CD4-positive, alpha-beta T cell treated with Interleukin-17A for 4 hours (primary cell): ENCODE measurements around the gene IL1RAPL1.

Experiments used
- DNase-seq: peaks from one replicate; pipeline ENCODE4 v3.0.0-alpha.2; 2020; ENCODE audit warnings: mixed read lengths

The IL1RAPL1 gene

GRCh38 chrX:29926659-29927058 lies 1339.4 kb downstream of the IL1RAPL1 start:
- no peak for DNase-seq

DNA sequence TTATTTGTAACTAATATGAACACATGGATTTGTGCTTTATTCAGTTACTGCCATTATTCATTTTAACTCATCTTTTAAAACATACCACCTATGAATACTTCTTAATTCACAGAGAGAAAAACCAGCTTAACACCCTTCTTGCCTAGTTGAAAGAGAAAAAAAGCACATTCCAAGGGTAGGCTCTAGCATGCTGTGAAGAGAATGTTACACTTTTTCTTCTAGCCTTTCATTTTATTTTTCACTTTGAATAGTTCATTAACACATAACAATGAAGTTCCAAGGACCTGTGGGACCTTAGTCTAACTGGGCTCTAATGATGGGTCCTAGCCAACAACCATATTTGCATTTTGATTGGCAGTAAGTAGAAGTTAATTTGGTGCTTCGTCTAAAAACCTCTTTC lies 1348.2 kb downstream of the IL1RAPL1 start:
- DNase-seq: no peak

DNA sequence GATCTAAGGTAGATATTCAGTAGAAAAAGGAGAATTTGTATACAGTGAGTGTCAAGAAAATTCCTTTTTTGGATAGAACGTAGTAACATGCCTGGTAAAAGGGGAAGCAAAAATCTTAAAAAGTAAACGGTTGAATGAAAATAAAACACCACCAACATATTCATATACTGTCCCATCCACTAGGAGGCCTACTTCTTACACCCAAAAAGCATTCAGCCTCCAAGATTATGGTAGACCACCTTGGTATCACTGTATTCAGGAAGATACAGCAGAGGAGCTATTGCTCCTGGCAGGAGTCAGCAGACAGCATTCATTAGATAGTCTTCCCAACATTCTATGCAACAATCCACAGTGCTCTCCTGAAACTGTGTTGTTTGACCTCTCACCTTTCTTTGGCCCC lies 1353.5 kb downstream of the IL1RAPL1 start:
- no peak for DNase-seq

GRCh38 chrX:29941287-29941686 lies 1354.0 kb downstream of the IL1RAPL1 start:
- no peak for DNase-seq

- DNase-seq: no peak
Observed at GRCh38 chrX:29947225-29947624, 1360.0 kb downstream of the IL1RAPL1 start.

DNA sequence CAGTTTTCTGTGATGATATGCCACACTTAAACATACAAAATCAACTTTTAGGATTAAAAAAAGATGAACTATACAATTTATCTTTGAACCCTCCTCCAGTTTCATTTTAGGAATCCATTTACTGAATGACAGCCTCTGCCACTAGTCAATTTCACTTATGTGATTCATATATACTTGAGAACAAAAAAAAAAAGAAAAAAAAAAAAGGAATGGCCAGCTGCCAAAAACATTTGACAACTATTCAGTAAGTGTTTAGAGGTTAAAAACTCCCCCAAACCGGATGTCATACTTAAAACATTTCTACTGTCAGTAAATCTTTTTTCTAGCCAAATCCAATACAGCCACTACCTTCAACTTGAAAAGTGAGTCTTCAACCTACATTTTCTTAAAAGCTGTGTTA lies 1361.4 kb downstream of the IL1RAPL1 start:
- no peak for DNase-seq

DNA sequence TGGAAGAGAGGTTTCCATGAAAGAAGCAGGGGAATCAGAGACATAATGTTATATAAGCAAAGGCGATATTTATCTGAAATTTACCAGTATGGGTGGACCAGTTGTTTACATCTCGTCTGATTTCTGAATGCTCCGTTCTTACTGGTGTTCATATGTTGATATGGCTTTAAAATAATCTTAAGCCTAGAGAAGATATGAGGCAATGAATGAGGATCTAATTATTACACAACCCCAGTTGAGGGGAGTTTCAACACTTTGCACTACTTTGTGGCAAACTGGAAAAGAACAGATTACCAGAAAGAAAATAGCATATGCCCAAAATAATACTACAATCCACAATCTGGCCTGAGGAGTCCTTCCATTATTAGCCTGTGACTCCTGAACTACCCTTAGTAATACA lies 1364.8 kb downstream of the IL1RAPL1 start:
- DNase-seq: no peak

DNA sequence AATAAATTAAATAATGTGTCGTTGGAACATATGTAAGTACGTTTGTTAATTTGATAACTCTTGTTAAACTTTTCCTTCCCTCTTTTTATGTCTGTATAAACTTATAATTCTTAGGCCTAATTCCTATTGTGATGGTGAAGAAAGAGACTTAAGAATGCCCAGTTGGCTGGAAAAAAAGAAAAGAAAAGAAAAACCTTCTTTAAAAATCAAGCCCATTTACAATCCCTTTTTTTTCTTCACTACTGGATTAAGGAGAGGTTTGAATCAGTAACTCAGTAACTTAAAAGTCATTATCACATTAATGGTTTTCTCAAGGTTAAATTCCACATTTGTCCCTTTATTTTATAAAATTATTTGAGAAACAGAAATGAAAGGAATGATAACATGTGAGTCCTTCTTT lies 1374.8 kb downstream of the IL1RAPL1 start:
- DNase-seq: no peak

- DNase-seq: no peak
Observed at GRCh38 chrX:29965634-29966033, 1378.4 kb downstream of the IL1RAPL1 start.

DNA sequence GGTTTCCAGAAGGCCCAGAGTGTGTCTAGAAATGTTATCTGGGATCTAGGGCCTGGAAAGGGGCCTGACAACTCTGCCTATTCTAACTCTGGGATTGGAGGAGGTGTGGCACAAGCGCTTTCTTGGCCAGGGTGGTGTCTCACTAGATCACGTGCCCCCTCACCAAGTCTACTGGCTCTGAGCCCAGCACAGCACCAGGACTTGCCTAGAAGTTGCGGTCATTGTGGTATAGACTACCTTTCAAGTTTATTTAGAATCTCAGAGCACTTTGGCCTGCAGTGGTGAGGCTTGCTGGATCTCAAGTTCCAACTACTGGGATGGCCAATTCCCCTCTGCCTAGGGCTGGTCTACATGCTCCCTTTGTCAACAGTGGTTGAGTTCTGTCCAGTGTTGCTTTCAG lies 1404.8 kb downstream of the IL1RAPL1 start:
- no peak for DNase-seq

DNA sequence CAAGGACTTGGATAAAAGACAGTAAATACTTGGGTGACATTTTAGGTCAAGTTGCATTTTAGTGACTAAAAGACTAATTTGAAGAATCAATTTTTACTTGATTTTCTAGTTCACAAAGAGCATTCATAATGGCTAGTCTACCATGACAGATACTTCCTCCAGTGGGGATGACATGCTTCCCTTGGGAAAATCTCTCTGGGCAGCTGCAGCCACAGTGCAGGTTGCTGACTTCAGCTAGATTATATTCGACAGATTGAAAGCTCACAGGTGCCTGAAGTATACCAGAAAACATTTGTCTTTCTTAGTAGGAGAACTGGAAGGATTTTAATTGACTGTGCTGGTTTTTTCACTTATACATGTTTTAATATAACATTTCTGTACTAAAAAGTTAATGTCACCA lies 1418.6 kb downstream of the IL1RAPL1 start:
- DNase-seq: no peak
